Stomach (tissue), 4 donors: Measurements from ENCODE around the gene TEAD4.

ENCODE experiments used
- EP300 ChIP-seq: sonication (generic); formaldehyde crosslinking; IDR thresholded peaks from one replicate; pipeline ENCODE4 v1.6.1; 2017; ENCODE audit warnings: antibody characterized with exemption
- TF ChIP-seq, protein P1 (sequence below), 7 experiments: fragments of 450-650 bp in 4 of 7; fragments of 200-600 bp in 3 of 7; sonication (generic) in 3 of 7; IDR thresholded peaks; one replicate each; pipeline ENCODE4 v1.5.1; 2016 to 2019; ENCODE audit warnings: antibody characterized with exemption in 7 of 7, control low read depth in 2 of 7, mild to moderate bottlenecking in 1 of 7

DNA sequence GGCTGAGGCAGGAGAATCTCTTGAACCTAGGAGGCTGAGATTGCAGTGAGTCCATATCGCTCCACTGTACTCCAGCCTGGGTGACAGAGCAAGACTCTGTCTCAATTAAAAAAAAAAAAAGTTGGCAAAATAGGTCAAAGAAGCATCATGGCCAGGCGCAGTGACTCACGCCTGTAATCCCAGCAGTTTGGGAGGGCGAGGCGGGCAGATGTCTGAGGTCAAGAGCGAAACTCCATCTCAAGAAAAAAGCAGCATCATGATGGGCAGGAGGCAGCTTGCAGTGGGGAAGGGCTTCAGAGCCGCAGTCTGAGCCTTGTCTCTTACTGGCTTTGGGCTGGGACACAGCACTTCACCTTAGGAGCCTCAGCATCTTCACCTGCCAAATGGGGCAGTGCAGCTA is 21.4 kb downstream of the TEAD4 start:
- no peak for TF ChIP-seq EP300
- TF ChIP-seq, protein P1, sequence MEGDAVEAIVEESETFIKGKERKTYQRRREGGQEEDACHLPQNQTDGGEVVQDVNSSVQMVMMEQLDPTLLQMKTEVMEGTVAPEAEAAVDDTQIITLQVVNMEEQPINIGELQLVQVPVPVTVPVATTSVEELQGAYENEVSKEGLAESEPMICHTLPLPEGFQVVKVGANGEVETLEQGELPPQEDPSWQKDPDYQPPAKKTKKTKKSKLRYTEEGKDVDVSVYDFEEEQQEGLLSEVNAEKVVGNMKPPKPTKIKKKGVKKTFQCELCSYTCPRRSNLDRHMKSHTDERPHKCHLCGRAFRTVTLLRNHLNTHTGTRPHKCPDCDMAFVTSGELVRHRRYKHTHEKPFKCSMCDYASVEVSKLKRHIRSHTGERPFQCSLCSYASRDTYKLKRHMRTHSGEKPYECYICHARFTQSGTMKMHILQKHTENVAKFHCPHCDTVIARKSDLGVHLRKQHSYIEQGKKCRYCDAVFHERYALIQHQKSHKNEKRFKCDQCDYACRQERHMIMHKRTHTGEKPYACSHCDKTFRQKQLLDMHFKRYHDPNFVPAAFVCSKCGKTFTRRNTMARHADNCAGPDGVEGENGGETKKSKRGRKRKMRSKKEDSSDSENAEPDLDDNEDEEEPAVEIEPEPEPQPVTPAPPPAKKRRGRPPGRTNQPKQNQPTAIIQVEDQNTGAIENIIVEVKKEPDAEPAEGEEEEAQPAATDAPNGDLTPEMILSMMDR (IDR thresholded peaks at IDR 0.05) = no peak
